Neural cell (in vitro differentiated cells): Measurements from ENCODE around the gene PSMB10. TPM values are rescaled to one million over a fixed set of nuclear protein-coding genes. Genes with fewer than 3 reads are reported as not detected.

Experiments
- H2AFZ ChIP-seq: fragments of 200-600, 300-800 bp; sonication (generic), shearing (Covaris generic); 2 replicates; pipeline ENCODE4 v1.6.0; 2014; ENCODE audit warnings: low read depth, mild to moderate bottlenecking, antibody characterized with exemption, low read length, moderate library complexity
- H3F3A ChIP-seq: fragments of 200-600 bp; shearing (Covaris generic); 2 replicates; pipeline ENCODE4 v1.6.1; 2016; ENCODE audit warnings: mild to moderate bottlenecking, moderate library complexity, mixed read lengths, antibody characterized with exemption, low read length; ENCODE audit not compliant: insufficient read depth, poor library complexity, severe bottlenecking
- H3K27ac ChIP-seq: fragments of 200-600, 300-800 bp; sonication (generic), shearing (Covaris generic); 2 replicates; pipeline ENCODE4 v1.5.1; 2014; ENCODE audit warnings: mild to moderate bottlenecking, low read length, moderate library complexity
- H3K27me3 ChIP-seq: fragments of 300-800, 200-600 bp; sonication (generic), shearing (Covaris generic); 2 replicates; pipeline ENCODE4 v1.6.0; 2014; ENCODE audit warnings: mild to moderate bottlenecking, low read depth, low read length, moderate library complexity; ENCODE audit not compliant: insufficient read depth
- H3K36me3 ChIP-seq: fragments of 300-800, 200-600 bp; sonication (generic), shearing (Covaris generic); 2 replicates; pipeline ENCODE4 v1.5.1; 2014; ENCODE audit warnings: mild to moderate bottlenecking, antibody characterized with exemption, low read length, moderate library complexity; ENCODE audit not compliant: insufficient read depth
- H3K4me2 ChIP-seq: fragments of 300-800, 200-600 bp; sonication (generic), shearing (Covaris generic); 2 replicates; pipeline ENCODE4 v1.6.0; 2014; ENCODE audit warnings: mild to moderate bottlenecking, low read length
- H3K4me3 ChIP-seq: fragments of 300-800, 200-600 bp; sonication (generic), shearing (Covaris generic); 2 replicates; pipeline ENCODE4 v1.5.1; 2014; ENCODE audit warnings: mild to moderate bottlenecking, low read length, moderate library complexity
- H3K79me2 ChIP-seq: fragments of 200-600 bp; shearing (Covaris generic); replicated peaks from 2 replicates; pipeline ENCODE4 v1.6.0; 2014; ENCODE audit warnings: mild to moderate bottlenecking, low read length, moderate library complexity; ENCODE audit not compliant: insufficient read depth
- H3K9ac ChIP-seq: fragments of 300-800, 200-600 bp; sonication (generic), shearing (Covaris generic); 2 replicates; pipeline ENCODE4 v1.6.1; 2016; ENCODE audit warnings: mild to moderate bottlenecking, low read length, mixed read lengths
- H3K9me2 ChIP-seq: fragments of 200-600 bp; shearing (Covaris generic); 2 replicates; pipeline ENCODE4 v1.6.1; 2016; ENCODE audit warnings: mild to moderate bottlenecking, low read length, mixed read lengths; ENCODE audit not compliant: insufficient read depth
- H3K9me3 ChIP-seq: fragments of 200-600, 300-800 bp; sonication (generic), shearing (Covaris generic); 2 replicates; pipeline ENCODE4 v1.6.1; 2016; ENCODE audit warnings: mild to moderate bottlenecking, mixed run types, low read length, moderate library complexity, mixed read lengths
- H4K20me1 ChIP-seq: fragments of 200-600 bp; shearing (Covaris generic); 2 replicates; pipeline ENCODE4 v1.6.1; 2016; ENCODE audit warnings: mild to moderate bottlenecking, mixed run types; ENCODE audit not compliant: insufficient read depth
- EP300 ChIP-seq: fragments of 450-650 bp; conservative IDR thresholded peaks from 2 replicates; pipeline ENCODE4 v1.6.1; 2014; ENCODE audit warnings: antibody characterized with exemption, mild to moderate bottlenecking, moderate library complexity; ENCODE audit not compliant: poor library complexity, severe bottlenecking
- EZH2 ChIP-seq: fragments of 200-600, 300-800 bp; shearing (Covaris generic), sonication (generic); IDR thresholded peaks from 2 replicates; pipeline ENCODE4 v1.6.1; 2014; ENCODE audit warnings: antibody characterized with exemption, low read length, borderline replicate concordance, mild to moderate bottlenecking; ENCODE audit not compliant: insufficient read depth, poor library complexity, severe bottlenecking
- MXI1 ChIP-seq: fragments of 450-650 bp; conservative IDR thresholded peaks from 2 replicates; pipeline ENCODE4 v1.6.1; 2014; ENCODE audit warnings: antibody characterized with exemption, mild to moderate bottlenecking; ENCODE audit not compliant: poor library complexity, severe bottlenecking
- POLR2AphosphoS5 ChIP-seq: IDR thresholded peaks from 2 replicates; pipeline ENCODE4 v1.6.1; 2012
- RAD21 ChIP-seq: fragments of 450-650 bp; conservative IDR thresholded peaks from 2 replicates; pipeline ENCODE4 v1.6.1; 2014; ENCODE audit warnings: antibody characterized with exemption, mild to moderate bottlenecking, moderate library complexity
- SMC3 ChIP-seq: fragments of 450-650 bp; conservative IDR thresholded peaks from 2 replicates; pipeline ENCODE4 v1.6.1; 2014; ENCODE audit warnings: antibody characterized with exemption, mild to moderate bottlenecking, moderate library complexity; ENCODE audit not compliant: poor library complexity
- TAF1 ChIP-seq: IDR thresholded peaks from 2 replicates; pipeline ENCODE4 v1.6.1; 2012; ENCODE audit warnings: low read depth
- polyA plus RNA-seq: library from polyadenylated mRNA; depleted of rRNA; stranded (reverse); fragments of >200 nt; gene quantifications from 2 replicates; pipeline ENCODE4 v1.2.3, GENCODE V29; 2014
- TF ChIP-seq, protein P1 (sequence below): fragments of 450-650 bp; IDR thresholded peaks from 2 replicates; pipeline ENCODE4 v1.5.1; 2014; ENCODE audit warnings: antibody characterized with exemption, mild to moderate bottlenecking, moderate library complexity; ENCODE audit not compliant: poor library complexity, severe bottlenecking
- TF ChIP-seq, protein P2 (sequence below): IDR thresholded peaks from 2 replicates; pipeline ENCODE4 v1.6.1; 2012; ENCODE audit warnings: borderline replicate concordance

The PSMB10 gene
- polyA plus RNA-seq, 1 donor from 2014 or later, result 46.4 TPM

DNA sequence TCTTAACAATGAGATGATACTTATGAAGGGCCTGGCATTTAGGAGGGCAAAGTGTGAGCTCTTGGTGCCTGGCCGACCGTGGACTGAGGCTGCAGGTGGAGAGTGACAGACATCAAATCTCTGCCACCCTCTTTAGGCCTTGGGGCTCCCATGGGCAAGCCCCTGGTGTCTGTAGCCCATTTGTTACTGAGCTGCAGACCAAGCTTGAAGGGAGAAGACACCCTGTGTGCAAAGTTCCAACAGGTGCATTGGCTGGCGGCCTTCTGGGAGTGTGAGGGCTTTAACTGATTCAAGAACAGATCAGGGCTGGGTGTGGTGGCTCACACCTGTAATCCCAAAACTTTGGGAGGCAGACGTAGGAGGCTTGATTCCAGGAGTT lies 4.2 kb downstream of the PSMB10 start:
- H3K36me3 ChIP-seq, result no peaks in the 10 kb centered on the region
- no peak for TF ChIP-seq EZH2
- no peak for TF ChIP-seq POLR2AphosphoS5
- TF ChIP-seq EP300, result no peak
- no peaks in the 10 kb centered on the region for H4K20me1 ChIP-seq

DNA sequence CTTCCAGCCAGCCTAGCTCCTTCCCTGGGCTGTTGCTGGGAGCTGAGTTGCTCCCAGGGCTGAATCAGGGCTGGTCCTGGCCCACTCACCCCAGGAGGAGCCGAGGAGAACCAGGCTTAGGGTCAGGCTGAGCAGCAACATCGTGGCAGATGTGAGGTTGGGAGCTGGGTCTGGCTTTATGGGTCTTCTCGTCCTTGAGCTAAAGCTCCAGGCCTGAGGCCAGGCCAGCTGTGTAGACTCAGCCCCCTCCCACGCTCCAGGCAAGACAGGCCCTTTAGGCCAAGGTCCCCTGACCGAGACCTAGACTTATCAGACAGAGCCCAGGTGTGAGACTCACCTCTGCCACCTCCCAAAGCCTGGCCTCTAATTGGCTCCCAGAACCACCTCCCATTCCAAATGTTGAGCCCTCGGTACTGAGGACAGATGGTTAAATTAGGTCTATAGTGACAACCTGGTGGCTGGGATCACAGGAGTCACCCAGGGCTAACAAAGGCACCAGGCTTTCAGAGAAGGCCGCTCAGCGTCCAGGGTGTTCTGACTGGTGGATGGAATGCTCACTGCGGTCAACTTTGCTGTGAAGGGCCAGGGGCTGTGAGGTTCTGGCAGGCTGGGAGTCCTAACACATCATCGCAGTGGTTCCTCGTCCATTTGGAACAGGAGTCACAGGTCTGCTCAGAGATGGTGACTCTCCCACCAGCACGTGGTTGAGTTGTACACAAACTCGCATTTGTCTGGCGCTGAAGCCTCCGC lies 4.8 kb downstream of the PSMB10 start, which contains the start of gene CTRL:
TSS of gene CTRL (minus strand) at position 151 of the 750 bp plus-strand sequence. CDS start at position 141, 10 bp downstream.
- no peak within 1 kb of the TSS for H3K4me3 ChIP-seq
- H3K27me3 ChIP-seq, result no peaks in the 10 kb centered on the region
- H3K4me2 ChIP-seq, result no peak within 1 kb of the TSS
- no peaks in the 10 kb centered on the region for H4K20me1 ChIP-seq
- no peak within 1 kb of the TSS for H2AFZ ChIP-seq
- H3K79me2 ChIP-seq, result no peaks in the 10 kb centered on the region
- no peak for TF ChIP-seq EZH2
- TF ChIP-seq, protein P1, sequence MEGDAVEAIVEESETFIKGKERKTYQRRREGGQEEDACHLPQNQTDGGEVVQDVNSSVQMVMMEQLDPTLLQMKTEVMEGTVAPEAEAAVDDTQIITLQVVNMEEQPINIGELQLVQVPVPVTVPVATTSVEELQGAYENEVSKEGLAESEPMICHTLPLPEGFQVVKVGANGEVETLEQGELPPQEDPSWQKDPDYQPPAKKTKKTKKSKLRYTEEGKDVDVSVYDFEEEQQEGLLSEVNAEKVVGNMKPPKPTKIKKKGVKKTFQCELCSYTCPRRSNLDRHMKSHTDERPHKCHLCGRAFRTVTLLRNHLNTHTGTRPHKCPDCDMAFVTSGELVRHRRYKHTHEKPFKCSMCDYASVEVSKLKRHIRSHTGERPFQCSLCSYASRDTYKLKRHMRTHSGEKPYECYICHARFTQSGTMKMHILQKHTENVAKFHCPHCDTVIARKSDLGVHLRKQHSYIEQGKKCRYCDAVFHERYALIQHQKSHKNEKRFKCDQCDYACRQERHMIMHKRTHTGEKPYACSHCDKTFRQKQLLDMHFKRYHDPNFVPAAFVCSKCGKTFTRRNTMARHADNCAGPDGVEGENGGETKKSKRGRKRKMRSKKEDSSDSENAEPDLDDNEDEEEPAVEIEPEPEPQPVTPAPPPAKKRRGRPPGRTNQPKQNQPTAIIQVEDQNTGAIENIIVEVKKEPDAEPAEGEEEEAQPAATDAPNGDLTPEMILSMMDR, result no peak
- TF ChIP-seq, protein P2, sequence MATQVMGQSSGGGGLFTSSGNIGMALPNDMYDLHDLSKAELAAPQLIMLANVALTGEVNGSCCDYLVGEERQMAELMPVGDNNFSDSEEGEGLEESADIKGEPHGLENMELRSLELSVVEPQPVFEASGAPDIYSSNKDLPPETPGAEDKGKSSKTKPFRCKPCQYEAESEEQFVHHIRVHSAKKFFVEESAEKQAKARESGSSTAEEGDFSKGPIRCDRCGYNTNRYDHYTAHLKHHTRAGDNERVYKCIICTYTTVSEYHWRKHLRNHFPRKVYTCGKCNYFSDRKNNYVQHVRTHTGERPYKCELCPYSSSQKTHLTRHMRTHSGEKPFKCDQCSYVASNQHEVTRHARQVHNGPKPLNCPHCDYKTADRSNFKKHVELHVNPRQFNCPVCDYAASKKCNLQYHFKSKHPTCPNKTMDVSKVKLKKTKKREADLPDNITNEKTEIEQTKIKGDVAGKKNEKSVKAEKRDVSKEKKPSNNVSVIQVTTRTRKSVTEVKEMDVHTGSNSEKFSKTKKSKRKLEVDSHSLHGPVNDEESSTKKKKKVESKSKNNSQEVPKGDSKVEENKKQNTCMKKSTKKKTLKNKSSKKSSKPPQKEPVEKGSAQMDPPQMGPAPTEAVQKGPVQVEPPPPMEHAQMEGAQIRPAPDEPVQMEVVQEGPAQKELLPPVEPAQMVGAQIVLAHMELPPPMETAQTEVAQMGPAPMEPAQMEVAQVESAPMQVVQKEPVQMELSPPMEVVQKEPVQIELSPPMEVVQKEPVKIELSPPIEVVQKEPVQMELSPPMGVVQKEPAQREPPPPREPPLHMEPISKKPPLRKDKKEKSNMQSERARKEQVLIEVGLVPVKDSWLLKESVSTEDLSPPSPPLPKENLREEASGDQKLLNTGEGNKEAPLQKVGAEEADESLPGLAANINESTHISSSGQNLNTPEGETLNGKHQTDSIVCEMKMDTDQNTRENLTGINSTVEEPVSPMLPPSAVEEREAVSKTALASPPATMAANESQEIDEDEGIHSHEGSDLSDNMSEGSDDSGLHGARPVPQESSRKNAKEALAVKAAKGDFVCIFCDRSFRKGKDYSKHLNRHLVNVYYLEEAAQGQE, result no peak
- TF ChIP-seq EP300, result no peak
- TF ChIP-seq RAD21, result no peak
- TF ChIP-seq SMC3, result no peak
- TF ChIP-seq TAF1, result no peak
- TF ChIP-seq MXI1, result no peak
- no peak for TF ChIP-seq POLR2AphosphoS5
- no peaks in the 10 kb centered on the region for H3K36me3 ChIP-seq
- no peaks in the 10 kb centered on the region for H3K9me3 ChIP-seq
- no peaks in the 10 kb centered on the region for H3K9me2 ChIP-seq
- no peak within 1 kb of the TSS for H3K9ac ChIP-seq
- no peaks in the 10 kb centered on the region for H3F3A ChIP-seq
- H3K27ac ChIP-seq, result no peak within 1 kb of the TSS

More for the DNA sequence above, 4.2 kb downstream of the PSMB10 start:
- Histone ChIP-seq H3K27me3 (no peaks in the 10 kb centered on the region), H3K4me2 (no peak overlapping the region), H3K9me3 (no peaks in the 10 kb centered on the region), H2AFZ (no peak overlapping the region), H3K4me3 (no peak overlapping the region), H3K9me2 (no peaks in the 10 kb centered on the region), H3K9ac (no peak overlapping the region), H3K27ac (no peak overlapping the region), H3F3A (no peaks in the 10 kb centered on the region), H3K79me2 (no peaks in the 10 kb centered on the region)
